Activated CD8-positive, alpha-beta T cell treated with anti-CD3 and anti-CD28 coated beads, Interleukin-2, amount 10 ng/mL, durations not matched to agents 7 days and 5 days (primary cell): Measurements from ENCODE around the gene GALT. TPM values are rescaled to one million over a fixed set of nuclear protein-coding genes. Genes with fewer than 3 reads are reported as not detected.

Source experiments
- ATAC-seq: fragments of 150-1000 bp; cut with Tn5 transposase; one replicate; pipeline ENCODE4 v1.10.0; 2021; ENCODE audit warnings: moderate library complexity
- CTCF ChIA-PET: fragments of 350-600 bp; sonication (Branson Sonifier 250); formaldehyde crosslinking; loops from one replicate; lab custom pipeline; 2021; ENCODE audit warnings: antibody characterized with exemption; lab: Charles Lee
- POLR2A ChIA-PET: fragments of 350-600 bp; sonication (Branson Sonifier 250); formaldehyde crosslinking; loops from one replicate; lab custom pipeline; 2021; ENCODE audit warnings: antibody characterized with exemption; lab: Charles Lee
- DNase-seq: peaks from one replicate; pipeline ENCODE4 v3.0.0-alpha.2; 2020
- H3K27ac Mint-ChIP-seq: one replicate; pipeline ENCODE4 v1.8.0; 2021; ENCODE audit warnings: mild to moderate bottlenecking, mixed read lengths
- H3K27me3 Mint-ChIP-seq: one replicate; pipeline ENCODE4 v1.8.0; 2021; ENCODE audit warnings: low read depth, mixed read lengths
- H3K36me3 Mint-ChIP-seq: one replicate; pipeline ENCODE4 v1.8.0; 2021; ENCODE audit warnings: low read depth, mixed read lengths
- H3K4me1 Mint-ChIP-seq: one replicate; pipeline ENCODE4 v1.8.0; 2021; ENCODE audit warnings: low read depth, mixed read lengths
- H3K4me3 Mint-ChIP-seq: one replicate; pipeline ENCODE4 v1.8.0; 2021; ENCODE audit warnings: mild to moderate bottlenecking, mixed read lengths
- H3K9me3 Mint-ChIP-seq: one replicate; pipeline ENCODE4 v1.8.0; 2022; ENCODE audit warnings: mixed read lengths; ENCODE audit not compliant: insufficient read depth
- total RNA-seq, 2 experiments: library from RNA; stranded (reverse); gene quantifications; one replicate each; pipeline ENCODE4 v1.2.3, GENCODE V29; 2021

GALT gene
- total RNA-seq, 2 experiments from 2014 or later: 79.1 to 83.9 TPM

DNA sequence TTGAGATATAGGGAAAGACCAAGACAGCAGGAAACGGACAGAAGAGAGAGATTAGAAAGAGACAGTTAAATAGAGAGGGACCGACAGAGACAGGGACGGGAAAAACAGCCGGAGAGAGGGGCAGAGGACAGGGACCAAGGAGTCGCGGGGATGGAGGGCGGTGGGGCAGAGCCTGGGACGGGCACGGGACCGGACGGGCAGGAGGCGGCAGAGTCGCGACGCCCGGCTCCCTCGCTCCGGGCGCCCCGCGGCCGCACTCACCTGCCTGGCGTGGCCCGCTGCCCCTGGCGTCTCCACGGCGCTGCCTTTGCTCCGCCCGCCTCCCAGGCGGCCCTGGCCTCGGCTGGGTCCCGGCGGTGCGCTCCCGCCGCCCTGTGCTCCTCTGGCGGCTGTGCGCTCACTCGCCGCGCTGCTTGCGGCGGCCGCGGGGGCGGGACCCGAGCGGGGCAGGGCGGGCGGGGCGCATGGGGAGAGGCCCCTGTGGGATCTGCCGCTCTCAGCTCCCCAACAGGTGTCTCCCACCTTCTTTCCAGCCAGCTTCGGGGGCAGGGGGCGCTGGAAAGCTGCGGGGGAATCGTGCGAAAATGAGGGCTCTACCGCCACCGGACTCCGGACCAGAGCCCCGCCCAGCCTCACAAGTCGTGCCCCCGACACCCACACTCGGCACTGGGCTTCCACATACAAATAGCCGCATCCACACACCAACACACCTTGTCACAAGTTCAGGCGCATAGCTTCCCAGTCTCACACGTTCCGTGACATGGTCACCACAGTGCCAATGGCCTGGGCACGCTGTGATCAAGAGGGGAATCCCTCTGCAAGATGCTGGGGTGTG is 17.6 kb upstream of the GALT start, which contains the start of gene ARID3C:
Gene ARID3C, minus strand, starts transcription at position 411 of the 835 bp plus-strand sequence. CDS start 1,052 bp downstream, outside the sequence.
- peak; percentile 36 for DNase-seq
- H3K36me3 Mint-ChIP-seq: no peaks in the 10 kb centered on the region
- H3K4me1 Mint-ChIP-seq: peaks cover 15% of the 10 kb centered on the region
- H3K4me3 Mint-ChIP-seq: peak within 1 kb of the TSS; percentile 73
- H3K27me3 Mint-ChIP-seq: peaks cover 58% of the 10 kb centered on the region
- no peaks in the 10 kb centered on the region for H3K9me3 Mint-ChIP-seq
- peak; percentile 85 for ATAC-seq
- CTCF ChIA-PET: interaction anchor here (1.1 to 1.3 kb wide), 2 partner anchors 8 to 15 kb away, joined by 6 to 7 read pairs; partner anchors contain the start of gene DCTN3
- POLR2A ChIA-PET: interaction anchor here (1.3 kb wide), 1 partner anchor 9 kb away, joined by 8 read pairs; the partner anchor contains the start of gene DCTN3
- H3K27ac Mint-ChIP-seq: no peak within 1 kb of the TSS

DNA sequence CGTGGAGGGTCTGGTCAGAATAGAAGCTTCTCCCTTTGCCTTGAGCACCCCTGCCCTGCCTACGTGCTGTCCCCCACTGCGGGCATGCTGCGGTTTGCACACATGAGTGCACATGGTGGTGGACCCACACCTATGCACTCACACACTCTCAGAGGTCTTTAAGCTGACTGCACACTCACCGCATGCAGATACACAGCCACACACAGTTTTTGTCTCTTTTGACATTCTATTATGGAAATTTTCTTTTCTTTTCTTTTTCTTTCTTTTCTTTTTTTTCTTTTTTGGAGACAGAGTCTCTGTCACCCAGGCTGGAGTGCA is 17.0 kb upstream of the GALT start:
- POLR2A ChIA-PET: interaction anchor here (0.6 to 1.3 kb wide), 2 partner anchors 9 to 17 kb away, joined by 3 to 8 read pairs; partner anchors contain the start of genes DCTN3 and RPP25L
- Mint-ChIP-seq H3K27me3 (peaks cover 53% of the 10 kb centered on the region), H3K9me3 (no peaks in the 10 kb centered on the region), H3K4me3 (peak overlapping the region; percentile 47), H3K27ac (no peak overlapping the region), H3K4me1 (peaks cover 16% of the 10 kb centered on the region), H3K36me3 (no peaks in the 10 kb centered on the region)
- CTCF ChIA-PET: interaction anchor here (1.1 to 1.3 kb wide), 2 partner anchors 9 to 16 kb away, joined by 6 to 7 read pairs; partner anchors contain the start of gene DCTN3
- ATAC-seq (no peak), DNase-seq (no peak)

DNA sequence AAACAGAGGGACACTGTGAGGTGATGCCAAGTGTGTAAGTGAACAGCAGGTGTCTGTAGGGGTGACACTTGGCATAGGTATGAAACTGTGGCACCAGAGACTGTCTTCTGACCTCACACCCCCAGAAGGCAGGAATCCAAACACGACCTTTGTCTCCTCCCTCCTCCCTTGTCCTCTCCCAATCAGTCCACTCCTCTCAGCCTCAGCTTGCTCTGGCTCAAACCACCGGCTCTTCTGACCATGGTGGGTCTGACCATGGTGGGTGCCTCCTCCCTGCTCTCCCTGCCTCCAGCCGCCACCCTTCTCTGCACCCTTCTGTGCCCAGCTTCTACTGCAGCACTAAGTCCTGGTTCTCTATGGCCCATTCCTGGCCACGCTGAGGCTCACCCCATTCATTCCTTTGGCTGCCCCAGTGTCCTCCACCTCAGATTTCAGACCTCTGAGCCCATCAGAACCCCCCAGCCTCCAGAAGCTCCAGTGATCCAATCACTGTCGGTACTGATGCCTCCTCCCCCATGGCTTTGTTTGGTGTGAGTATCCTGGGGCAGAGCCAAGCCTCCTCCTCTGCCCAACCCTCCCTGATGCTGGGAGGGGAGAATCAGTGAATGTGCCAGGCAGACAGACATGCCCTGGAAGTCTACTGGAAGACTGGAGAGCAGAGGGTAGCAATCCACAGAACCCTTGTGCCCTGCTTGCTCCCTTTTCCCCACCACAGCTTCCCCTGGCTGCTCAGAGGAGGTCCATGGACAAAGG is 15.9 kb upstream of the GALT start:
- H3K27ac Mint-ChIP-seq: no peak overlapping the region
- DNase-seq (no peak), ATAC-seq (no peak)
- H3K4me3 Mint-ChIP-seq: no peak overlapping the region
- no peaks in the 10 kb centered on the region for H3K9me3 Mint-ChIP-seq
- peaks cover 44% of the 10 kb centered on the region for H3K27me3 Mint-ChIP-seq
- H3K36me3 Mint-ChIP-seq: peaks cover 8% of the 10 kb centered on the region
- ChIA-PET POLR2A (no interaction called here), CTCF (interaction anchor here (2.0 to 9.0 kb wide), 4 partner anchors 8 to 72 kb away, joined by 6 to 156 read pairs (median 70); partner anchors contain the start of genes DCTN3 and GALT)
- peaks cover 24% of the 10 kb centered on the region for H3K4me1 Mint-ChIP-seq

- peaks cover 41% of the 10 kb centered on the region for H3K4me1 Mint-ChIP-seq
- no peaks in the 10 kb centered on the region for H3K9me3 Mint-ChIP-seq
- peaks cover 24% of the 10 kb centered on the region for H3K27me3 Mint-ChIP-seq
- DNase-seq (no peak), ATAC-seq (no peak)
- ChIA-PET CTCF (interaction anchor here (0.7 to 9.0 kb wide), 14 partner anchors 10 to 229 kb away, joined by 3 to 171 read pairs (median 7); partner anchors contain the start of genes CCL27, DCTN3, FAM219A and GALT), POLR2A (interaction anchor here (2.2 to 3.8 kb wide), 2 partner anchors 12 to 21 kb away, joined by 11 to 19 read pairs; partner anchors contain the start of genes DCTN3 and RPP25L)
- H3K36me3 Mint-ChIP-seq: peaks cover 19% of the 10 kb centered on the region
- no peak overlapping the region for H3K4me3 Mint-ChIP-seq
- no peak overlapping the region for H3K27ac Mint-ChIP-seq
Observed at GRCh38 chr9:34633166-34633565, 13.3 kb upstream of the GALT start.

DNA sequence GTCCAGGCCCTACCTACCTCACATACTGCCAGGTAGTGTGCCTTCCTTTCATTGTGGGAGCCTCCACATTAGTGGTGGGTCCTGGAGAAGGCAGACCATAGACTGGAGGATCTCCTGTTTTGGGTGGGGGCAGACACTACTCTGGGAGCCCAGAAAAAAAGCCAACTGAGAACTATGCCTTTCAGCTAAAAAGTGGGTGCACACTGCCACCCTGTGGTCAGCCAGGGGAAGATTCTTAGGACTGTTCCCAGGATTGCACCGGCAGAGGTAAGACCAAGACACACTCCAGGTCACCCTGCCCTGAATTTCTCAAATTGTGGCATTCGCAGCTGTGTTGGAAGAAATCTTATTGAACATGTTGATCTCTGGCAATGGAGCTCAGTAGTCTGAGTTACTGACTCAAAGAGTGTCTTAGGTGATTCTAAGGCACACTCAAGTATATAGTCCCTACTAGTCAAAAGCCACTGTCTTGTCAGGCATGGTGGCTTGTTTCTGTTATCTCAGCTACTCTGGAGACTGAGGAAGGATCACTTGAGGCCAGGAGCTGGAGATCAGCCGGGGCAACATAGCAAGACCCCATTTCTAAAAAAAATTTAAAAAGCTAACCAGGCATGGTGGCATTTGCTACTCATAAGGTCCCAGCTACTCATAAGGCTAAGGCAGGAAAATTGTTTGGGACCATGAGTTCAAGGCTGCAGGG is 12.5 kb upstream of the GALT start:
- DNase-seq: peak; percentile 82
- Mint-ChIP-seq H3K27me3 (peaks cover 19% of the 10 kb centered on the region), H3K4me1 (peaks cover 44% of the 10 kb centered on the region), H3K9me3 (no peaks in the 10 kb centered on the region), H3K27ac (no peak overlapping the region), H3K36me3 (peaks cover 19% of the 10 kb centered on the region), H3K4me3 (no peak overlapping the region)
- ChIA-PET POLR2A (interaction anchor here (1.1 to 3.8 kb wide), 3 partner anchors 13 to 69 kb away, joined by 3 to 19 read pairs (median 11); partner anchors contain the start of genes DCTN3 and RPP25L), CTCF (interaction anchor here (0.7 to 9.0 kb wide), 21 partner anchors 11 to 356 kb away, joined by 3 to 171 read pairs (median 5); partner anchors contain the start of genes CCL27, DCTN3, DNAJB5 and ENHO)
- ATAC-seq: peak; percentile 22

GRCh38 chr9:34634551-34635248 is 11.8 kb upstream of the GALT start:
- peaks cover 12% of the 10 kb centered on the region for H3K27me3 Mint-ChIP-seq
- H3K27ac Mint-ChIP-seq: no peak overlapping the region
- ChIA-PET CTCF (interaction anchor here (0.7 to 9.0 kb wide), 20 partner anchors 11 to 355 kb away, joined by 3 to 171 read pairs (median 6); partner anchors contain the start of genes CCL27, DCTN3, DNAJB5 and ENHO), POLR2A (interaction anchor here (1.1 to 3.8 kb wide), 3 partner anchors 13 to 68 kb away, joined by 3 to 19 read pairs (median 11); partner anchors contain the start of genes DCTN3 and RPP25L)
- H3K4me1 Mint-ChIP-seq: peaks cover 40% of the 10 kb centered on the region
- ATAC-seq (no peak), DNase-seq (no peak)
- H3K4me3 Mint-ChIP-seq: no peak overlapping the region
- H3K36me3 Mint-ChIP-seq: peaks cover 19% of the 10 kb centered on the region
- no peaks in the 10 kb centered on the region for H3K9me3 Mint-ChIP-seq

GRCh38 chr9:34635556-34635955 is 10.9 kb upstream of the GALT start:
- Mint-ChIP-seq H3K36me3 (peaks cover 19% of the 10 kb centered on the region), H3K4me3 (peak overlapping the region; percentile 85), H3K9me3 (no peaks in the 10 kb centered on the region), H3K4me1 (peaks cover 38% of the 10 kb centered on the region), H3K27ac (no peak overlapping the region), H3K27me3 (peaks cover 3% of the 10 kb centered on the region)
- DNase-seq (no peak), ATAC-seq (no peak)
- CTCF ChIA-PET: interaction anchor here (1.5 to 9.0 kb wide), 7 partner anchors 10 to 232 kb away, joined by 4 to 171 read pairs (median 51); partner anchors contain the start of genes CCL27, DCTN3, GALT and RPP25L
- POLR2A ChIA-PET: interaction anchor here (1.1 to 3.8 kb wide), 3 partner anchors 14 to 67 kb away, joined by 3 to 19 read pairs (median 11); partner anchors contain the start of genes DCTN3 and RPP25L

DNA sequence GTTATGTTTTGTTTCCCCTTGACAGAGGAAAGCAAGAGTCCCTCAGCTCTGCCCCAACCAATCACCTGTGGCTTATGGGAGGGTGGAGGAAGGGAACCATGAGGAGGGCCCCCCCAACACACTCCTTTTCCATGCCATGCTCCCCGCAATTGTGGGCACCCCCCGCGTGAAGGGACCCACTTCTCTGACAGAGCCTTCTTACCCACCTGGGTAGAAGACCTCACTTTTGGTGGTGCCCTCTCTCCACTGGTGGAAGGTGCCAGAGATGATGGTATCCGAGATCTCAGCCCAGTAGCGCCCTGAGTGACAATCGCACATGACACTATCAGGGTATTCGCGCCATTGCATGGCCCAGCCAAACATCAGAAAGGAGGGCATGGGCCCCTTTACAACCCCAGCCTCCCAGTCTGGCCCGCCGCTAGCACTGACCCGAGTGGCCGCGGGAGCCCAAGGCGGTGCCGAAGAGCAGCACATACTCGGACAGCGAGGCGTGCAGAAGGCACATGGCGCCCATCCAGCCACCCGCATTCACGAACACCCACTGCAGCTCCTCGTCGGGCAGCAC is 9.6 kb upstream of the GALT start:
- H3K27ac Mint-ChIP-seq: peak overlapping the region; percentile 87
- no peaks in the 10 kb centered on the region for H3K27me3 Mint-ChIP-seq
- no peaks in the 10 kb centered on the region for H3K9me3 Mint-ChIP-seq
- DNase-seq (peak; percentile 35), ATAC-seq (no peak)
- H3K36me3 Mint-ChIP-seq: peaks cover 19% of the 10 kb centered on the region
- peaks cover 38% of the 10 kb centered on the region for H3K4me1 Mint-ChIP-seq
- peak overlapping the region; percentile 85 for H3K4me3 Mint-ChIP-seq
- POLR2A ChIA-PET: interaction anchor here (1.0 to 3.8 kb wide), 9 partner anchors 10 to 28 kb away, joined by 4 to 45 read pairs (median 10); partner anchors contain the start of genes DCTN3, GALT and RPP25L
- CTCF ChIA-PET: interaction anchor here (1.3 to 9.0 kb wide), 13 partner anchors 9 to 233 kb away, joined by 3 to 171 read pairs (median 7); partner anchors contain the start of genes DCTN3, GALT and RPP25L

DNA sequence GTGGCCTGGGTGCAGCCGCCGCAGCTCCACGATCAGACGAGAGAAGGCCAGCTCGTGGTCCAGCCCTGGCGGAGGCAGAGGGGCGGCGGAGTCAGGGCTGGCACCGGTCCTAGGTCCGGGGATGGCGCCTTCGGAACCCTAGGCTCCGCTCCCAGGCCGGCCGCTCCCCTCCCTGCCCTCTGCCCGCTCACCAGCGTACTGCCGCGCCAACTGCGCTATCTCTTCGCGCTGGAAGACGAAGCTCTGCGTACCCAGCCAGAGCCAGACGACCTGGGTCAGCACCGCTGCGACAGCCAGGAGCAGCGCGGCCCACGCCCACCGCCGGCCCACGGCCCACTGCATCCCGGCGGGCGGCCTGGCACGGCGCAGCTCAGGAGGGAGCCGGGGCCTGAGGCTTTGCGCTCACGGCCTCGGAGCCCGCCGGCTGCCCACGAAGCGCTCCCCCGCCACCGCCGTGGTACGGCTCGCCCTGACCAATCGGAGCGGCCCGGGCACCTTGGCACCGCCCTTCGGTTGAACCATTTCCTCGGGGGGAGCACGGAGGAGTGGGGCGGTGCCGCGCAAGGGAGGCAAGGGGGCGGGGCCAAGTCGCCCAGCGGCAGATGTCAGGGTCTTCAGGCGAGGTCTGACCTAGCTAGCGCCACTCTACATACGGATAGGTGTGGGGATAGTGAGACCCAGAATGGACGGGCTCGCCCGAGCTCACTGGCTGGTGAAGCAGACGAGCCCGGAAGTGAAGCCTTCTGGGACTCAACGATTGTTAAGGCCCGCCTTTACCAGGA is 8.9 kb upstream of the GALT start, which contains the start of gene SIGMAR1:
Gene SIGMAR1, minus strand, starts transcription at position 432 of the 782 bp plus-strand sequence. Its CDS starts 90 bp downstream, at position 342.
- Mint-ChIP-seq H3K4me1 (peaks cover 38% of the 10 kb centered on the region), H3K27ac (peak within 1 kb of the TSS; percentile 87), H3K36me3 (peaks cover 19% of the 10 kb centered on the region), H3K4me3 (peak within 1 kb of the TSS; percentile 85), H3K9me3 (no peaks in the 10 kb centered on the region), H3K27me3 (no peaks in the 10 kb centered on the region)
- peak; percentile 91 for ATAC-seq
- DNase-seq: peak; percentile 94
- ChIA-PET POLR2A (interaction anchor here (0.7 to 2.9 kb wide), 12 partner anchors 9 to 27 kb away, joined by 3 to 45 read pairs (median 6); partner anchors contain the start of genes CCL27, DCTN3, GALT and RPP25L), CTCF (interaction anchor here (1.0 to 9.0 kb wide), 16 partner anchors 8 to 234 kb away, joined by 3 to 171 read pairs (median 5); partner anchors contain the start of genes CCL27, DCTN3, GALT and RPP25L)
